HG03064 (cell line): ENCODE measurements around the gene PPP1R9B.

ENCODE experiments used
- ATAC-seq: cut with Tn5 transposase; IDR thresholded peaks from one replicate; pipeline ENCODE4 v1.9.1; 2021; ENCODE audit warnings: low read depth; ENCODE audit not compliant: unreplicated experiment

PPP1R9B gene

GRCh38 chr17:50111673-50112655 lies 38.5 kb downstream of the PPP1R9B start:
- no peak for ATAC-seq

DNA sequence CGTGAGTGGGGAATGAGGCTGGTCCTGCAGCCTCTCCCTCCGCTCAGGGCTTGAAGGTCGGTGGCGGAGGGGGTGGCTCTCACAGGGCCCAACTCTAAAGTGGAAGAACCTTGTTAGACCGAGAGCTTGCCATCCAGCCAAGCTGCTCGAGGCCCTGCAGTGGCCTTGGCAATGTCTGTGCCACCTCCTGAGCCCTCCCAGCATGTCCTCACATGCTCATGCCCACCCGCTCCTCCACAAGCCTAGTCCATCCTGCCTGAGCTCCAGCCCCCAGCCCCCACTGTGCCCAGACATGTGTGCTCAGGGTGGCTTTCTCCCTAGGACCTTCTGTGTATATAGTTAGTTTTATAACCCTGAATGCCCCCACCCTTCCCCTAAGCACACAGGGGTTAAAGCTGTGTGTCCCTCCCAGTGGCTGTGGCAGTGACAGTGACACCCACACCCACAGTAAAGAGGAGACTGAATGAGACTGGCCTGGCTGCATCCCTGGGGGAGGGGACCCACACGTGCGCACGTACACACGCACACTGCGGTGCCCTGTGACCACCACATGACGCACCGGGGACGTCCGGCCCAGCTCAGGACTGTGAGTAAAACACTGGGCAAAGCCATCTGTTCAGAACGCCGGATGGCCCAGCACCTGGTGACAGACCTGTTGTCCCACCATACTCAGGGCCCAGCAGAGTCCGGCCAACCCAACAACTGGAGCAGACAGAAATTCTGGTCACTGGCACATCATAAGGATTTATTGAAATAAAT lies 39.7 kb downstream of the PPP1R9B start:
- no peak for ATAC-seq

GRCh38 chr17:50109785-50110184 lies 40.7 kb downstream of the PPP1R9B start:
- no peak for ATAC-seq

- no peak for ATAC-seq
Observed at GRCh38 chr17:50109207-50109606, 41.3 kb downstream of the PPP1R9B start.

DNA sequence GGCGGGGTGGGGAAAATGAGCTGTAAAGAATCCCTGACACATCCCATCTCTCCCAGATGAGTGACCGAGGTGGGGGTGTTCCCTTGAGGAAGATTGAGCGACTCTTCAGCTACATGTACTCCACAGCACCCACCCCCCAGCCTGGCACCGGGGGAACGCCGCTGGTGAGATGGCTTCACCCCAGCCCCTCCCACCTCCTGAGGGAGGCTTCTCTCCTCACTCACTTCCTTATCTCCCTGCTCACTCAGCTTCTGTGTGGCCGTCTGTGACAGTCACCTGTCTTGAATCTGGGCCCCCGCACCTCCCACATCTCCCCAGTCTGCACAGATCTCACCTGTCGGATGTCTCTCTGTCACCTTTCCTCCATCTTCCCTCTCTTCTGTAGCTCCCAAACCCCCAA lies 41.9 kb downstream of the PPP1R9B start:
- ATAC-seq, result no peak

DNA sequence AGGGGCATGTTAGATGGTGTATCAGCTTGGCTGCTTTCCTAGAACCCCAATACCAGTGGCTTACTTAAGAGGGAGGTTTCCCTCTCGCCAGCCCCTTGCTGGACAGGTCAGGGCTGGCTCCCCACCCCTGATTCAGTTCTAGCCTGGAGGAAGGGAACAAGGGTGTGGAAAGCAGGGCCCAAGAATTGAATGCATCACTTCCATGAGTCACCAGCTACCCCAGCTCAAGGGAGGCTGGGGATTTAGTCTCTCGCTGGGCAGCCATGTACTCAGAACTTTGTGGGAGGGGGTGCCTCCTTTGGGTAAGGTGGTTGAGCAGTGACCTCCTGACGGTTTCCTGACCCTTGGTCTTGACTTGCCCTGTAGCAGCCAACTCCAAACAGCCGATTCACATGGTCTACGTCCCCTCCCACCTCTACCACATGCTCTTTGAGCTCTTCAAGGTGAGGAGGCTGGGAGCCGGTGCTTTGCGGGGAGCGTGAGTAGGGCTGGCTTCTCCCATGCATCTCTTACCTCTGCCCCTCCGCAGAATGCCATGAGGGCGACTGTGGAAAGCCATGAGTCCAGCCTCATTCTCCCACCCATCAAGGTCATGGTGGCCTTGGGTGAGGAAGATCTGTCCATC lies 42.6 kb downstream of the PPP1R9B start:
- no peak for ATAC-seq

- no peak for ATAC-seq
Observed at GRCh38 chr17:50106393-50107131, 43.9 kb downstream of the PPP1R9B start.

DNA sequence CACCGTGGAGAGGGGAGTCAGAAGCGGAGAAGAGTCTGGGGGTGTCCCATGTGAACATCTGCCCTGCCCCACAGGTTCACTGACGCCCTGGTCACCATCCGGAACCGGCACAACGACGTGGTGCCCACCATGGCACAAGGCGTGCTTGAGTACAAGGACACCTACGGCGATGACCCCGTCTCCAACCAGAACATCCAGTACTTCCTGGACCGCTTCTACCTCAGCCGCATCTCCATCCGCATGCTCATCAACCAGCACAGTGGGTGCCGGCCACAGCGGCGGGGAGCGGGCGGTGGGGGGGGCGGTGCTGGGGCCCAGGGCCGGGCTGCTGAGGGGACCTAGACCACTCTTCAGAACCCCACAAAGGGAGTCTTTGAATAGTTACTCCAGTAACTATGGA lies 44.7 kb downstream of the PPP1R9B start:
- ATAC-seq, result no peak

DNA sequence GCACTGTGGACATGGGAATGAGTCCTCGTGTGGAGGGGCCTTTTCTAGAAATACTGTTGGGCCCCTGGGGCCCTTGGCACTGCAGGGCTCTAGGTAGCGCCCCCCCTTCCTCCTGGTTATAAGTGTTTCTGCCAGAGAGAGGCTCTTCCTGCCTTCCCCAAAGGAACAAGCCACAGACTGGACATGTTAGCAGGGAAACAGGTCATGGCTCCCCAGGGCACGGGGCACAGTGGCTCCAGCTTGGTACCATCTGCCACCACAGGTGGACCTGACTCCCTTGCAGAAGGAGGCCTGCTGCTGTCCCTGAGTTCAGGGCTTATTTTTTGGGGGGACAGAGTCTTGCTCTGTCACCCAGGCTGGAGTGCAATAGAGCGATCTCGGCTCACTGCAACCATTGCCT lies 46.5 kb downstream of the PPP1R9B start:
- ATAC-seq, result no peak

DNA sequence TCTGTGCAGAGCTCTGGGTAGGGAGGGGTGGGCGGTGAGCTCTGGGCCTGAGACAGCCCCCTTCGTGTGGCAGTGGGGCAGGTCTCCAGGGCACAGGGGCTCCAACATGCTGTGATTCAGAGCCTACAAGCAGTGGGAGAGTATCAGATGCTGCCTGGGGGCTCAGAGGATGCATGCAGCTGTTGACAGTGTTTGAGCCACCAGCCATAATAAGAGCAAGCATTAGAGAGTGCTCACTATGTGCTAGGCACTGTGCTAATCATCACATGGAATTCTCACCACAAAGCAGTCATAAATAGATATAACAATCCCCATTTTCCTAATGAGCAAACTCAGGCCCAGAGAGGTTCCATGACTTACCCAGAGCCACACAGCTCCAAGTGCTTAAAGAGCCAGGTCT lies 47.2 kb downstream of the PPP1R9B start:
- no peak for ATAC-seq

DNA sequence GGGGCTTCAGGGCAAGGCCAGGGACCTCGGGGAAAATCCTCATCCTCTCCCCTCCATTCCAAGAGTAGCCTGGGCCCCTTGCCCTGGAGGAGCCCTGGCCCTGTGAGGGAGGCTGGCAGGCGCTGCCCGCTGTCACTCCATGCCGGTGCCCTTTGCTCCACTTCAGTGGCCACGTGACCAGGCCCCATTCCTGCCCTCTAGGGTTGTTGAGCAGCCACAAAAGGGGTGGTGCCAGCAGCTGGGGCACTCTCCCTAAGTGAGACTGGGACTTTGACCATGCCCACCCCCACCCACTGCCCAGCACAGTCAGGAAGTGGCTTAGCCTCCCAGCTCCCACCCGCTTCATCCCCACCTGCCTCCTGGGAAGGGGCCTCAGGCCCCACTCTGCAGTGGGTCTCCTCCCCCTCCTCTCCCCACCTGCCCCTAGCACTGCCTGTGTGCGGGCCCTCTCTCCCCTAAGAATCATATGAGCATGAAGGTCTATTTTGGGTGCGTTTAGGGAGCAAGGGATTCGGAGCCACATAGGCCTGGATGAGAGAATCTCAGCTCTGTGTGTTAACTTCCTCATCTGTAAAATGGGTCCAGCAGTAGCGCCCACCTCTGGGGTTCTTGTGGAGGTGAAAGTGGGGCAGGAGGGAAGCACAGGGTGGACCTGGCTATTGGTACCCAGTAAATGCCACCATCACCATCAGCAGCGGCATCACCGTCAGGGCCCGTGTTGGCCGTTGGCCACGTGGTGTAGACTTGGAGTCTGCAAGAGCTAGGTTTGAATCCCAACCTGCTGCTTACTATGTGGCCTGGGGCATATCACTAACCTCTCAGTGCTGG lies 48.1 kb downstream of the PPP1R9B start:
- ATAC-seq, result no peak

GRCh38 chr17:50101346-50102163 lies 48.9 kb downstream of the PPP1R9B start:
- ATAC-seq, result no peak

DNA sequence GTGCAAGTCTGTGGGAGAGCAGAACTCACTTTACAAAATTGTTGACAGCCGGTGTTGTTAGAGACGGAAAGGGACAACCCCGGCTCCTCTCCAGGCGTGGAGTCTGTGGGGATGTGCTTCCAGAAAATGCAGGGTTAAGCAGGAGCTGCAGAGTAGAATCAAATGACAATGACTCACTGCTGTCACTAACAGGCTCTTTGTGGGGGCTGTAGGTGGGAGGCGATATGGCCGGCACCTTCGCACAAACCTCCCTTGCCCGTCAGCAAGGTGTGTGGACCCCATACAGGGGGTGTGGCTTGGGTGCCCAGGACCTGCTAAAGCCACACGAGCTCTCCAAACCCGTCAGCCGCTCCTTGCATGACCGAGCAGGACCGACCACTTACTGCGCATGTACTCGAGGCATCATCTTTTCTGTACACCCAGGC lies 49.5 kb downstream of the PPP1R9B start:
- ATAC-seq, result no peak

DNA sequence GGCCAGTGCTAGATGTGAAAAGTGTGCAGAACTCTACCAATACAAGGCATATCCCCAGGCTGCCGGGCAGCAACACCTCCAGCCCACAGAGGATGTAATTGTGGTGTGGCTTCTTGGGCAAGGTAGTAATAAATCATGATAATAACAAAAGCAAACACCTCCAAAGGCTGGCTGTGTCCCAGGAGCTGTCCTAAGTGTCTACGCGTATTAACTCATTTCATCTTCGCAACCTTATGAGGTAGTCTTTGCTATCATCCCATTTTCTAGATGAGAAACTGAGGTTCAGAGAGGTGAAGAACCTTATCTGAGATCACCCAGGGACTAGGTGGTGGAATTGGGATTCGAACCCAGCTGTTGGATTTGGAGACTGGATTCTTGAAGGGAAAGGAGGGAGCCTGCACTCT lies 50.0 kb downstream of the PPP1R9B start:
- ATAC-seq, result no peak

DNA sequence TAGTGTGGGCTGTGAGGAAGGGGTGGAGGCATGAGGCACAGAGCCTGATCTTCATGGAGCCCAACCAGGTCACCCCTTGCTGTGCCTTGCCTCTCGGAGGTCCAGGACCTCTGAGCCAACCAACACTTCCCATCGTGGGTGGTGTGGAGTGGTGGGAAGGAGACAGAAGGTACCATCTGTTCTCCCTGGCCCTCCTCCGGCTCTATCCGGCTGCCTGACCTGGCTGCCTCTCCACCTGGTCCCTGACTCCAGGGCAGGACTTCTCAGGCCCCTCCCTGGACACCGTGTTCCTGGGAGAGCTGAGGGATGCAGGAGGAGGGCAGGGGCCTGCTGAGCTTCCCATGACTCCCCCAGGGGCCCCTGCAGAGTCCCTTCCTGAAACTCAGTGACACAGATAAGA lies 51.5 kb downstream of the PPP1R9B start:
- ATAC-seq, result no peak

- ATAC-seq, result no peak
Observed at GRCh38 chr17:50098583-50098982, 51.9 kb downstream of the PPP1R9B start.

DNA sequence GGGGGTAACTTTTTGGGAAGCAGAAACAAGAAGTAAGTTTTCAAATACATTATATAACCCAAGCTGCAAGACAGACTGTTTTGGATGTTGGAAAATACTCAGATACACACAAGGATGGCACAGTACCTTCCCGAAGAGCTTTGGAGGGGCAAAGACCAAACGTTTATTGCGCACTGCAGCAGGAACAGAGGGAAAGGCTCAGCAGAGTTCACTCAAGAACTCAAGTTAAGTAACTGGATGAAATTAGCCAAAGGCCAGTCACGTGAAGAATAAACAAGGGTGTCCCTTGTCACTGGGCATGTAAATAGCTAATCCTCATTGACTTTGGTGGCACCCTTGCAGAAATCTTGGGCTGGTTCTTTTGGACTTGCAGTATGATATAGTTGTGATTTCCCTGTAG lies 52.6 kb downstream of the PPP1R9B start:
- ATAC-seq, result no peak

GRCh38 chr17:50097455-50097854 lies 53.0 kb downstream of the PPP1R9B start:
- no peak for ATAC-seq

DNA sequence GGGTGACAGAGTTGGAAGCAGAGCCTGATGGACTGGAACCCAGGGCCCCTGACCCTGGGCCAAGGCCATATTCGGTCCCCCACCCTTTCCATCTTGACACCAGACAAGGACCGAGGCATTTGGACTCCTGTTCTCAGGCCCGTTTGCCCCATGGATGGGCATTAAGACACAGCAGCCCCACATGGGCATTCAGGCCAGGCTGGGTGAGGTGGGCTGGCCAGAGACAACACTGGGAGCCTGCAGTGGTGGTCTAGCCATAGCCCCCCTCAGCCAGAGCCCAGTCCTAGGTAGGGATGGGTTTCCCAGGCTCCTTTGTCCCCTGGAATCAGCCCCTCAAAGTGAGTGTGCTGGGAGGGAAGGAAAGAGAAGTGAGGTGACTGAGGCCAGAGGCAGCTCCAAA lies 53.7 kb downstream of the PPP1R9B start:
- ATAC-seq, result no peak
